Effector memory CD4-positive, alpha-beta T cell (primary cell): Measurements from ENCODE around the gene TTC24.

ENCODE experiments used
- DNase-seq, 3 donors: peaks; one replicate each; pipeline ENCODE4 v3.0.0-alpha.2; 2020
- H3K27ac ChIP-seq: 2 replicates; pipeline ENCODE4 v1.7.0; 2013; ENCODE audit warnings: mild to moderate bottlenecking, low read length, moderate library complexity; ENCODE audit not compliant: insufficient read depth, poor library complexity, severe bottlenecking
- H3K27me3 ChIP-seq: replicated peaks from 2 replicates; pipeline ENCODE4 v1.7.0; 2013; ENCODE audit warnings: mild to moderate bottlenecking, low read length; ENCODE audit not compliant: insufficient read depth, control insufficient read depth, poor library complexity, severe bottlenecking
- H3K36me3 ChIP-seq: 2 replicates; pipeline ENCODE4 v1.7.0; 2013; ENCODE audit warnings: mild to moderate bottlenecking, low read length, moderate library complexity; ENCODE audit not compliant: control insufficient read depth, insufficient read depth
- H3K4me1 ChIP-seq: 2 replicates; pipeline ENCODE4 v1.7.0; 2013; ENCODE audit warnings: low read length, mild to moderate bottlenecking; ENCODE audit not compliant: control insufficient read depth, insufficient read depth, poor library complexity, severe bottlenecking
- H3K4me3 ChIP-seq: 2 replicates; pipeline ENCODE4 v1.7.0; 2013; ENCODE audit warnings: low read length, low read depth, mild to moderate bottlenecking; ENCODE audit not compliant: insufficient read depth, poor library complexity, severe bottlenecking
- H3K9me3 ChIP-seq: 2 replicates; pipeline ENCODE4 v1.7.0; 2013; ENCODE audit warnings: mild to moderate bottlenecking, low read length, moderate library complexity; ENCODE audit not compliant: control insufficient read depth

Gene TTC24

DNA sequence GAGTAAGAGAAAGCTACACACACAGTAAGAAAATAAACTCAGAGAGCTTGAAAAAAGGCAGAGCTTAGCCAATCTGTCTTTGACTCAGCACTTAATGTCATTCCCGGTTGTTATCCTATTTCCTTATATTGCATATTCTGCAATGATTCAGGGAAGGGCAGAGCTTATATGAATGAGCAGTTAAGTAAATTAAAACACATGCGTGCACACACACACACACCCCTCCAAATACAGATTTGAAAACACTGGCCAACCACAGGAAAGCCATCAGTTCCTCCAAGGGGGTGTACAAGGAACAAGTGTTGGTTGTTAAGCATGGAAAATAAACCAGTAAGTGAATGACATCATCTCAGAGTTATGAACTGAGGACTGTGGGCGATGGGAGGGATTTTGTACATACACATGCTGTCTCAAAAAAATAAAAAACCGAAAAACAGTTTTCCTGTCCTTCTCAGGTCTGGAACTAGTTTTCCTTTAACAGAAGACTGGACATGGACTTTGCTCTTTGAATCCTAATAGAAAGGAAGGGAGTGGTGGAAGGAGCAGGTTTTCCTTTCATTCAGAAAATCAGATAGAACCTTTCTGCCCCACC is 8.2 kb upstream of the TTC24 start:
- peaks cover 17% of the 10 kb centered on the region for H3K27me3 ChIP-seq
- no peak for DNase-seq
- H3K4me1 ChIP-seq: peaks cover 11% of the 10 kb centered on the region
- H3K36me3 ChIP-seq: no peaks in the 10 kb centered on the region
- H3K9me3 ChIP-seq: no peaks in the 10 kb centered on the region
- H3K4me3 ChIP-seq: no peak overlapping the region
- no peak overlapping the region for H3K27ac ChIP-seq

DNA sequence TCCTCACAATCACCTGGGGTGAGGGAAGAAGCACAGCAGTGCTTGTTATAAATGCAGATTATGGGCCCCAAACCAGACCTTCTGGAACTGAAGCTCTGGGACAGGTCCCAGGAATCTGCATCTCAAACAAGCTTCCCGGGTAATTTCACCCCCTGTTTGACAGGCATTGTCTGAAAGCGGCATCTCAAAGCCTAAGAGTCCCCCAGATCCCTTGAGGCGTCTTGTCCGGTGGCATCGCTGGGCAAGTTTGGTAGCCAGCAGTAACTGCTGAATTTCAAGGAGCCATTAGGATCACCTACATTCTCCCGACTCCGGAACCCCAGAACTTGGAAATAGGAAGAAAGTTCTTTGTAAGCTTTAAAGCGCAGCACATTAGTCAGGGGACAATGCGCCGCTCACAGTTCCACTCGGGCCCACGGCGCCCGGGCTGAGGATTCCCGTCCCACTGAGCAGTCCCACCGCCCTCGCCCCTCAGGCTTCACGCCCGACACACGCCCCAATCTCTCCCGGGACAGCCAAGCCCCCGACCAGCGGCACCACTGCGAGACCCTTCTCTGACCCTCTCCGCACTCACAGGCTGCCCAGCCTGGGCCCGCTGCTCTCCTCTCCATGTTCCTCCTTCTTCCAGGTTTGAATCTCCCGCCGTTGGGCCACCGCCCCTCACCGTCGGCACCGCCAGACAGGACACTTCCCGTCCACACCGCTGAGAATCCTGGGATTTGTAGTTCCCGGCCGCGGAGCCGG is 7.4 kb upstream of the TTC24 start, which contains the start of gene IQGAP3:
Gene IQGAP3, minus strand, starts transcription at position 647 of the 744 bp plus-strand sequence. Its CDS starts 36 bp downstream, at position 611.
- peak; percentile 43 to 62 (median 55) for DNase-seq
- H3K27ac ChIP-seq: no peak within 1 kb of the TSS
- H3K4me3 ChIP-seq: peak within 1 kb of the TSS; percentile 47
- no peaks in the 10 kb centered on the region for H3K36me3 ChIP-seq
- H3K27me3 ChIP-seq: peaks cover 17% of the 10 kb centered on the region
- H3K4me1 ChIP-seq: peaks cover 11% of the 10 kb centered on the region
- H3K9me3 ChIP-seq: no peaks in the 10 kb centered on the region

DNA sequence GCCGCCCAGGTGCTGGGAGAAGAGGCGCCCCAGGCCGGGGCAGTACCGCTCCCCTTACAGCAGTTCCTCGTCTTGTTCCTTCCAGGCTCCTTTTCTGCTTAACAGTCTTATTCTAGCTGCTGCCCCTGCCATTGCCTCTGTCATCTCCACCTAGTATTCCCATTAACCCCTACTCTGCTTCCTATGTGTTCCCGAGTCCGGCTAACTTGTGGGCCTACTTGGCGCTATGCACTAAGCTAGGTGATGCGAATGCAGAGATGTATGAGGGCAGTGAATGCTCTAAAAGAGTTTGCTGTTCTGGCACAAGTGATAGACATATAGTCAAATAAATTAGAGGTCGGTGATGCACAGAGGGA is 6.9 kb upstream of the TTC24 start:
- Histone ChIP-seq H3K4me3 (peak overlapping the region; percentile 47), H3K27ac (no peak overlapping the region), H3K27me3 (peaks cover 17% of the 10 kb centered on the region), H3K36me3 (no peaks in the 10 kb centered on the region), H3K4me1 (peaks cover 11% of the 10 kb centered on the region), H3K9me3 (no peaks in the 10 kb centered on the region)
- no peak for DNase-seq

DNA sequence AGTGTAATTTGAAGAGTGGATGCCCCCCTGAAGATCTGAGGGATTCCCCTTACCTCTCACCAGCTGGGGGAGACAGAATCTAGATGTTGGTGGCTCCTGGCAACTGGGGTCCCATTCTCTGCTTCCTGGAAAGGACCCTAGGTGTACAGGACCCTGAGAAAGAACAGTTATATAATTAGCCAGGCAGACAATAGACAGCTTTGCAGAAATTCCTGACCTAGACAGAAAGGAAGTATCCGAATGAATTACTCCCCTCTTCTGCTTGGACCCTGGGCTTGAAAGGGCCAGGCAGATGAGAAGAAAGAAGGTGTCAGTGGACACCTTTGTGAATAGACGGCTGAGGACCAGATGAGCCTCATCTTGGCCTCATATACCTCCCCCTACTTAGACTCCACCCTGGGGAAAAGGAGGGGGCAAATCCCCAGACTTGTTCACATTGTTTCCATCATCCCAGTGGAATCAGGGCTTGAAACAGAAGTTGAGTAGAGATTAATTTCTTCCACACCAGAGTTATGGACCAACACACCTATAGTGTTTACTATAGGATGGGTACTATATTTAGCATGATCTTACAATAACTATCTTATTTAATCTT is 5.4 kb upstream of the TTC24 start:
- Histone ChIP-seq H3K27ac (no peak overlapping the region), H3K9me3 (no peaks in the 10 kb centered on the region), H3K4me1 (peaks cover 11% of the 10 kb centered on the region), H3K36me3 (no peaks in the 10 kb centered on the region), H3K27me3 (peaks cover 17% of the 10 kb centered on the region), H3K4me3 (no peak overlapping the region)
- DNase-seq: no peak

DNA sequence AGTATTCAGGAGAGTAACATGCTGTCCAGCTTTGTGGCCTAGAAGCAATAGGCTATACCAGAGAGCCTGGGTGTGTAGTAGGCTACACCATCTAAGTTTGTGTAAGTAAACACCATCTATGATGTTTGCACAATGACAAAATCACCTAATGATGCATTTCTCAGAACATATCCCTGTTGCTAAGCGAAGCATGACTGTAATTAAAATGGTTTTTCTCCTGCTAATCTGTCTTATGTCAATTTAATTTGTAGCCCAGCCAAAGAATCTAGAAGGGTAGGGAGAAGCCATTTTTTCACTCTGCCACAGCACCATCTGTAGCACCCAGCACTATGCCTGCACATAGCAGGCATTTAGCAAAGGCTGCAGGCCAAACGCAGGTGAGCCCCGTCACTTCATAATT is 2.0 kb upstream of the TTC24 start:
- H3K36me3 ChIP-seq: no peaks in the 10 kb centered on the region
- H3K9me3 ChIP-seq: no peaks in the 10 kb centered on the region
- H3K27me3 ChIP-seq: peaks cover 3% of the 10 kb centered on the region
- peaks cover 3% of the 10 kb centered on the region for H3K4me1 ChIP-seq
- no peak overlapping the region for H3K27ac ChIP-seq
- H3K4me3 ChIP-seq: no peak overlapping the region
- DNase-seq: no peak

DNA sequence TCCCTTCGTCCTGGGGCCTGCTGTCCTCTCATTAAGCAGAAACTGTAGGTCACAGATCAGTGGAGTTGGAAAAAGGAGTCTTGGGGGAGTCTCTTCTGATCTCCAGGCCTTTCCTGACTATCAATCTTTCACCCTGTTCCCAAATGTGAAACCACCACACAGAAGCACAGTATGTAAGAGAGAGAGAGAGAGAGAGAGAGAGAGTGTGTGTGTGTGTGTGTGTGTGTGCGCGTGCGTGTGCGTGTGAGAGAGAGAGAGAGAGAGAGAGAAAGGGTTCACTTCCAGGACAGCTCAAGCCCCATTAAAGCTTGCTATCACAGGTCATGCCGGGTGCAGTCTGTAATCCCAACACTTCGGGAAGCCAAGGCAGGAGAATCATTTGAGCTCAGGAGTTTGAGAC is 1.5 kb upstream of the TTC24 start:
- no peaks in the 10 kb centered on the region for H3K4me1 ChIP-seq
- no peak overlapping the region for H3K27ac ChIP-seq
- no peak for DNase-seq
- no peaks in the 10 kb centered on the region for H3K27me3 ChIP-seq
- no peaks in the 10 kb centered on the region for H3K36me3 ChIP-seq
- H3K4me3 ChIP-seq: no peak overlapping the region
- H3K9me3 ChIP-seq: no peaks in the 10 kb centered on the region

DNA sequence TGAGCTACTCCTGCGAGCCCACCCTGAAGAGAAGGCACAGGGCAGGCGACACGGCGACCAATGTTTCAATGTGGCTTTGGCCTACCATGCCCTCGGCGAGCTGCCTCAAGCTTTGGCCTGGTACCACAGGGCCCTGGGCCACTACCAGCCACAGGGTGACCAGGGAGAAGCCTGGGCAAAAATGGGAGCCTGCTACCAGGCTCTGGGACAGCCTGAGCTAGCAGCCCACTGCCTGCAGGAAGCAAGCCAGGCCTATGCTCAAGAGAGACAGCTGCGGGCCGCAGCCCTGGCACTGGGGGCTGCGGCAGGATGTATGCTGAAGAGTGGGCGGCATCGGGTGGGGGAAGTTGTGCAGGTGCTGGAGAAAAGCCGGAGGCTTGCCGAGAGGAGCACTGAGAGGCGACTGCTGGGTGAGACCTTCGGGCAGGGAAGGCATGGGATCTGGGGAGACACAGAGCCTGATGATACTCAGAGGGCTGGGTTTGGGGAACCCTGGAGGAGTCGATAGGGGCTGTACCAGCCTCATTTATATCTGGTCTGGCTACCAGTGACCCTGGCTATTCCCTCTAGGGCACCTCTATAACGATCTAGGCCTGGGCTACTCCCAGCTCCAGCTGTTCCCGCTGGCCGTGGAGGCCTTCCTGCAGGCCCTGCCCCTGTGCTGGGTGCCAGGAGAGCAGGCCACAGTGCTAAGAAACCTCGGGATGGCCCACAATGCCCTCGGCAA is 2.3 kb downstream of the TTC24 start:
- Histone ChIP-seq H3K27me3 (no peaks in the 10 kb centered on the region), H3K27ac (no peak overlapping the region), H3K9me3 (no peaks in the 10 kb centered on the region), H3K4me3 (no peak overlapping the region), H3K4me1 (no peaks in the 10 kb centered on the region), H3K36me3 (no peaks in the 10 kb centered on the region)
- DNase-seq: no peak

DNA sequence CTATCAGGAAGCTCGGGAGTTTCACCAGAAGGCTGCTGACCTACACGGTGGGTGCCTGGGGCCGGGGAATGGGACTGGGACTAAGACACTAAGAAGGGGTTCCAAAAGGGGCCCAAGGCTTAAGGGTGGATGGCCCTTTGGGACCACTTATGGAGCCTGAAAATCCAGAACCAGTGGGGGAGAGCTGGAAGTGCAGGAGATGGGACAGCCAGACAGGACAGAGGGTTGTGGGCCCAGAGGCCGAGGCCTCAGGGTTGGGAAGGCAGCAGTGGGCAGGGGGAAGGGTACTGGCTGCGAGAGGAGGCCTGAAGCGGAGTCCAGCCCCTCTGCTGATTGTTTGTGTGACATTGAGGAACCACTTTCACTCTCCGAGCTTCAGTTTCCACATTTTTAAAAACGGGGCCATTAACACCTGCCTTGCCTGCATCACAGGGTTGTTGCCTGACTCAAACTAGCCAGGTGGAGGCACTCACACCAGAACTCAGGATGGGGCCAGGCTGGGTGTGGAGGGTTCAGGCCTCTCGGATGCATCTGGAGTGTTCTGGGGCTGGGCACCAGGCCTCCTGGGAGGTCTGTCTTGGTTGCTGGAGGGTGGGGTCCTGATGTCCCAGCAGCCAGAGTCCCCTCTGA is 3.0 kb downstream of the TTC24 start:
- Histone ChIP-seq H3K27ac (no peak overlapping the region), H3K27me3 (no peaks in the 10 kb centered on the region), H3K4me1 (no peaks in the 10 kb centered on the region), H3K4me3 (no peak overlapping the region), H3K36me3 (no peaks in the 10 kb centered on the region), H3K9me3 (no peaks in the 10 kb centered on the region)
- no peak for DNase-seq

DNA sequence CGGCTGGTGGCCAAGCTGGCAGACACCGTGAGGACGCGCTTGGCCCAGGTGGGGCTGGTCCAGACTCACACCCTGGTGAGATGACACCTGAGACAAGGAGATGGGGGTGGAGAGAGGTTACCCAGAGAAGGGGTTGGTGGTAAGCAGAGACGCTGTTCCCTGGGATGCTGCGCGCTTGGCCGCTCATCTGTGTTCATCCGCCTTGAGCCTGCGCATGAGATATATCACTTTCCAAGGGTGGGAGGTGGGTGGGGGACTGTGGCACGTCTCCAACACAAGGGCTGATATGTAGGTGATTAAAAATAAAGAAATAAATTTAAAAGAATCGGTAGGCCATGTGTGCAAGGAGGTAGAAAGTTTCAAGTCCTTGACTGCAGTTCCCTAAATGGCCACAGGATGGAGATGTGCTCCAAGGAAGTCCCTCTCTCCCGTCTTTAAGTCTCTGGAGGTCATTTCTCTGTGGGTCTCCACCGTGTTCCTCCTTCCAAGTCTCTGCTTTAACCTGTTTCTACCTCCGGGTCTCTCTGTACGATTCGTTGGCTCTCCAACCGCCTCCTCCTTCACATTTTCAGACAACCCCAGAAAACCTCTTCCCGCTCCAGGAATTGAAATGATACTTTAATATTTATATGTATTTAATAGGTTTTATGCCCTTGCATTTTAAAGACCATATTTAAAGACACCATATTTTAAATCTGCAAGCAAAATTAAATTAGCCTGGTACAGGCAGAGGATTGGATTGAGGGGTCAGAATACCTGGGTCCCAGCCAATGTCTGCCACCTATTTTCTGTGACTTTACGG is 4.5 kb downstream of the TTC24 start:
- Histone ChIP-seq H3K4me3 (no peak overlapping the region), H3K9me3 (no peaks in the 10 kb centered on the region), H3K27me3 (no peaks in the 10 kb centered on the region), H3K36me3 (no peaks in the 10 kb centered on the region), H3K4me1 (no peaks in the 10 kb centered on the region), H3K27ac (no peak overlapping the region)
- DNase-seq: peak; percentile 31 to 59 (median 35)
